GM12865 (cell line): Measurements from ENCODE around the gene ICAM1.

Source experiments
- DNase-seq: peaks from one replicate; pipeline ENCODE4 v3.0.0; 2010; ENCODE audit warnings: low read depth
- H3K4me3 ChIP-seq: 2 replicates; pipeline ENCODE4 v1.5.1; 2011; ENCODE audit warnings: mild to moderate bottlenecking, low read depth, low read length, control low read depth
- CTCF ChIP-seq: IDR thresholded peaks from 2 replicates; pipeline ENCODE4 v1.5.1; 2011; ENCODE audit warnings: low read length, control low read depth, low read depth, inconsistent platforms; ENCODE audit not compliant: insufficient read depth; ENCODE audit errors: missing control alignments

The ICAM1 gene

GRCh38 chr19:10284960-10285278 lies 14.0 kb downstream of the ICAM1 start:
- no peak overlapping the region for H3K4me3 ChIP-seq
- DNase-seq = no peak
- no peak for TF ChIP-seq CTCF

- no peak overlapping the region for H3K4me3 ChIP-seq
- no peak for DNase-seq
- no peak for TF ChIP-seq CTCF
Measured at GRCh38 chr19:10285393-10285792, 14.5 kb downstream of the ICAM1 start.

GRCh38 chr19:10286803-10287737 lies 16.1 kb downstream of the ICAM1 start, which contains the start of gene ICAM4:
ICAM4 (plus strand) TSS chr19:10286955; CDS start chr19:10287013, 58 bp downstream.
- H3K4me3 ChIP-seq = peak within 1 kb of the TSS; percentile 35
- TF ChIP-seq CTCF = no peak
- peak; percentile 70 for DNase-seq

- DNase-seq = peak; percentile 86
- peak overlapping the region; percentile 75 for H3K4me3 ChIP-seq
- no peak for TF ChIP-seq CTCF
Measured at GRCh38 chr19:10288662-10289166, 17.8 kb downstream of the ICAM1 start.

- peak; percentile 91 for DNase-seq
- peak overlapping the region; percentile 75 for H3K4me3 ChIP-seq
- no peak for TF ChIP-seq CTCF
Measured at GRCh38 chr19:10289167-10289835, 18.4 kb downstream of the ICAM1 start.

- H3K4me3 ChIP-seq = peak within 1 kb of the TSS; percentile 75
- peak; percentile 54 for DNase-seq
- no peak for TF ChIP-seq CTCF
Measured at GRCh38 chr19:10289836-10290356, 19.0 kb downstream of the ICAM1 start, which contains the start of gene ICAM5. ICAM5 (plus strand) TSS chr19:10289952; CDS start chr19:10290044, 92 bp downstream.
